GM21515 (cell line): Measurements from ENCODE around the gene SH2D5.
"Not testable (repeated sequence)": the region's sequence is repeated elsewhere in the genome, so short reads cannot be mapped to it uniquely, and the experiment has no call there.

Experiments
- ATAC-seq: cut with Tn5 transposase; IDR thresholded peaks from one replicate; pipeline ENCODE4 v1.9.1; 2021; ENCODE audit not compliant: unreplicated experiment

SH2D5 gene

DNA sequence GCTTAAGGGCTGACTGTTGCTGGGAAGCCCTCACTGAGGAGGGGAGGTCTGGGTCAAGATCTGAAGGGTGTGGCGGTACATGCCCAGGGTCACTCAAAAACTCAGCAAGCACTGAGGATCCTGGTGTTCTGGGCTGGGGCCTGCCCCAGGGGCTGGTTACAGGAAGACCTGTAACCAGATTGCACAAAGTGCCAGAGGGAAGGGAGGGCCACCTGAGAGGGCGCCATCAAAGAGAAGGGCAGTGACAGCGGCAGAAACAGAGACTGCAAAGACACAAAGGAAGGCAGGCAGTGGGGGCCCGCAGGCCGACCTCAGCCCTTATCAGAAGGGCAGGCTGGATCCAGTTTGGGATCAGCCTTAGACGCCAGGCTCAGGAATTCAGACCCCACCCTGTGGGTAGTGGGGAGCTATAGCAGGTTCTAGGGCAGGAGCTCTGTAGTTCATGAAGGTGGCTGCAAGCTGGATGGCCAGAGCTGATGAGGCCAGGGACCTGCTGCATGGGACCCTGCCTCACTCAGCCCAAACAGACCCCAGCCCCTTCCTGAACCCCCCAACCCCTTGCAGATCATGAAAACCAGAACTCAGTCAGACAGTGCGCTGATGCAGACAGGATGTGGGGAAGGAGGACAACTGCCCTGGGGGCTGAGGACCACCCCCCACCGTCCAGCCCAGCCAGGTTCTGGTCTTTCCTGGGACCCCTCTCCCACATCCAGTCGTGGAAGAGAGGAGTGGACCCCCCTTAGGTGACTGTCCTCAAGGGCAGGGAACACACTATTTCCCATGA lies 3.9 kb downstream of the SH2D5 start:
- no peak for ATAC-seq

DNA sequence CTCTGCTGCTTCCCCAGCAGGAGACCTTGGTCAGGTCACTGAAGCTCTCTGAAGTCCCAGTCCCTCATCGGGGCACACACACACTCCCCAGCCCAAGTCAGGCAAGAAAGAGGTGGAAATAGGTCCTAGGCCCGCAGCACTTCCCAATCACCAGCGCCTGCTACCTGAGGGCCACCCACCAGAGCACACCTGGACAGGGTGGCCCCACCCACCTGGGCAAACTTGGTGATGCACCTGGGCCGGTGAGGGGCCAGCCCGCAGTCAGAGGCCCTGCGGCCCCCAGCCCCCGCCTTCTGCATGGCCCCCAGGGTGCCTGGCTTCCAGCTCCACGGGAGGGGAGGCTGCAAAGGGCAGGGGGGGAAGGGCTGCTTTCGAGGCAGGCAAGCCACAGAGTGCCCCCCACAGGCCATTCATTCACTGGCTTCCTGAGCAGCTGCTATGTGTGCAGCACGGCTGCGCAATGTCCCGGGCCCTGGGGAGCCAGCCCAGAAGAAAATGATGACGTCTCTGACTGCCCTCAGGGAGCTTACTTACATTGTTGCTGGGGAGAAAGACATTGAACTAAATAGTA lies 4.7 kb downstream of the SH2D5 start:
- ATAC-seq: no peak

DNA sequence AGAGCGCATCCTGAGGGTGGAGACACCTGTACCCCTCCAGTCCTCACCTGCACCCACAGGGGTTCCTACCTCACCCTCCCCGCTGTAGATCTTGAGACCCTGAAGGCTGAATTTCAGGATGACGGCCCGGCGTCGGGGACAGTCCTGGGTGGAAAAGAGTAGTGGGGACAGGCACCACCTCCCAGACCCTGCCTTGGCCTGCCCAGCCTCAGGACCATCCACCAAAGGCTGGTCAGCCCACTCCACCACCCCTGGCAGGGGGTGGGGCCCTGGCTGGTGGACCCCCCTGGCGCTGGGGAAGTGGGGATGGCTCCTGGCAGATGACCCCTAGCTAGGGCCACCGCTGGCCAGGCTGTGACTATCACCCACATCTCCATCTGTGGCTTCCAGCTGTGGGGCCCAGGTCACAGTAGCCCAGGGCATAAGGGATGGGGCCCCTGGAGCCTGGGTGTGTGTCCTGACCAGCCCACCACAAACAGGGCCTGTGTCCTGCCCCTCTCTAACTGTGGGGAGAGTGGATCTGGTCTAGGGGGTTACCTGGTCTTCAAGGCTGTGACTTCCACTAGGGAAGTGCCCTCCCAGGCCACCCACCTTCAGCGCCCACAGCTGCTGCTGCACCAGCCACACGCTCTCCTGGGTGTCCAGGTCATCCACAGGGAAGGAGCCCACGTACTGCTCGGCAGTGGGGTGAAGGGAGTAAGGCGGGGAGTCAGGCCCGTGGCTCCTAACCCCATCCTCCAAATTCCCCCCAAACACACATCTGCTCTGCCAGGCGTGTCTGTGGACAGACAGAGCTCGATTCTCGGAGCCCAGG lies 5.4 kb downstream of the SH2D5 start:
- no peak for ATAC-seq

GRCh38 chr1:20726118-20726911 lies 6.2 kb downstream of the SH2D5 start:
- ATAC-seq: no peak

GRCh38 chr1:20725189-20726117 lies 7.0 kb downstream of the SH2D5 start:
- no peak for ATAC-seq

DNA sequence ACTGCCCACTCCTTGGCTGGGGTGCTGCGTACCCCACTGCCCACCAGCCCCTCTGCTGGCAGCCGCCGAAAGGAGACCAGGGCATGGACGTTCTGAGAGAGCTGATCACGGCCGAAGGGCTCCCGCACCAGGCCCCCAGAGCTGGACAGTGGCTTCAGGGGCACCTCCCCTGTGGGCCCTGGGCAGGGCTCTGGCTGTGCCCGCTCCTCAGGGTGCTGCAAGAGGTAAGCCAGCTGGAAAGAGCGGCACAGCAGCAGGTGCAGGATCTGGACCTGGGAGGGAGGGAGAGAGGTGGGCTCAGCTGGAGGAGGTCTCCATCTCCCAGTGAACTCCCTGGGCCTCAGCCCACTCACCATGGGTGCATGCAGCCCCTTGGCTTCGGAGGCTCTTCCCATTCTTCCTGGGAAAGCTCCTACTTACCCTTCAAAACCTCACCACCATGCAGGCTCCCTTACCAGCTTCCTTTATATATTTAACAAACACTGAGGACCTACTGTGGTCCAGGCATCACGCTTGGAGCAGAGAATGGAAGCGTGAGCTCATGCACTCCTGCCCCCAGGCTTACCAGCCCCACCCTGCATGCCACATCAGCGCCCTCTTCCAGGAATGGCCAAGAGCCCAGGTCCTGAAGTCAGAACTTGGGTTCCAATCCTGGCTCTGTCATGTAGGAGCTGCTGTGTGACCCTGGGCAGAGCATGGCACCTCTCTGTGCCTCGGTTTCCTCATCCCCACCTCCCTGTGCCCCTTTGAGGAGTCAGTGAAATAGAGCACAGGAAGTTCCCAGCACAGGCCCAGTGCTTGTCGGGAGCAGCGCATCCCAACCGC lies 7.9 kb downstream of the SH2D5 start:
- ATAC-seq: no peak

DNA sequence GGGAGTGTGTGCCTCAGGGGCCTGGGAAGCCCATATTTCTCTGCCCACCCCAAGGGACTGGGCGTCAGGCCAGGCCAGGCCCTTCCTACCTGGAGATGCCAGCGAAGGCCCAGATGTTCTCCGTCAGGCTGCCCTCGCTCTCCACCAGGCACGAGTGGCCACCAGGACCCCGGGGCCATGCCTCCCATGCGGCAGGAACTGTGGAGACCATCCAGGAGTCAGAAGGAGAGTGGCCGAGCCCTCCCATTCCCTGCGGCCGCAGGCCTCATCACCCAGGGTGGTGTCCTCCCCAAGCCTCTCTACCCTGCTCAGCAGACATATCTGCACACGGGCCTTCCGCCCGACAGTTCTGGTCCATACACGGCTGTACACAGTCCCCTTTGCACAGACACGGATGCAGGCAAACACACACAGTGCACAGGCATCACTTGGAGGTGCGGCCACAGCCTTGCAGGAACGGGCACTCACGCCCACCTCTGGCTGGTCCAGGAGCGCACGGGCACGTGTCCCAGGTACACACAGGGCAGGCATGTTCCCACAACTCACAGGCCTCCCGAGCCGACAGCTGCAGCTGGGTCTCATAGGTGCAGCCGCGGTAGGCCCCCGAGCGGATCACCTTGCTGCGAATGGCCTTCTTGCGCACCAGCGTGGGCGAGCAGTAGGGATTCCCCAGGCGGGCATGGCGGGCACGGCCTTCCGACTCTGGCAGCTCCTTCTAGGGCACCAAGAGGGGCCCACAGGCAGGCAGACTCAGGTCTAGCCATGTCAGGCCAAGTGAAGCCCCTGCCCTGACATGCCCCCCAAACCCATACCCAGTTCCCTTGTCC lies 8.8 kb downstream of the SH2D5 start:
- no peak for ATAC-seq

GRCh38 chr1:20723159-20723536 lies 9.4 kb downstream of the SH2D5 start:
- ATAC-seq: no peak

DNA sequence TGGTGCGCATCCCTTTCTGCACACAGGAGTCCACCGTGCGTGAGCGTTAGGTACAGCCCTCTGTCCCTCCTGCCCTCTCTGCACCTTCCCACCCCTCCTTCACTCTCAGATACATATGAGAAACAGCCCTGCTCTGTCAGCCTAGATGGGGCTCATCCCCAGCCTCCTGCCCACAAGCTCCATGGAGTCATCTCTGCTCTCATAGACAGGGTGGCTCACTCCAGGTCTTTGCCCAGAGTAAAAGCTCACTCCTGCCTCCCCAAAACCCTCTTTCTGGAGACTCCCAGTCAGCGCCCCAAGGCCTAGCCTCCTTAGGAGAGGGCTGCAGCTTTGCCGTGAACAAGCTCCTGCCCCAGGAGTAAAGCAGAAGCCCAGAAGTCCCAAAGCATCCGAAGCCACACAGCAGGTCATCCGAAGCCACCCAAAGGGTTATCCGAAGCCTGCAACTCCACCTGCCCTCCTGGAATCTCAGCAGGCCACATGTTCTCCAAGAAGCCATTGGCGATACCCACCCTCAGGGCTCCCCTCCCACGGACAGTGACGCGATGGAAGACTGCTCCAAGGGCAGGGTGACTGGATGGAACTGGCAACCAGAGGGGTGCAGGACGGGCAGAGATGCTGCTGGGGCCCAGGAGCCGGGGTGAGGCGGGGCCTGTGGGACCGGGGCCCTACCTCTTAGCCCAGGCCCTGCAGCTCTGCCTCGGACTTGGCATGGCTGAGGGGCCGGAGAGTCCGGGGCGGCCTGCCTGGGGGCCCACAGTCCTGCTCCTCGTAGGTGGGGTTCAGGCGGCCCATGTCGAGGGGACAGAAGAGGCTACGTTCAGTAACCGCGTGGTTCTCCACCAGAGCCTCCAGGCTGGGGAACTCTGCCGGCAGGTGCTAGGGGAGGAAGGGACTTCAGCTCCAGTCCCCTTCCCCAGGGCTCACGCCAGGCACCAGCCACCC lies 11.1 kb downstream of the SH2D5 start:
- no peak for ATAC-seq

DNA sequence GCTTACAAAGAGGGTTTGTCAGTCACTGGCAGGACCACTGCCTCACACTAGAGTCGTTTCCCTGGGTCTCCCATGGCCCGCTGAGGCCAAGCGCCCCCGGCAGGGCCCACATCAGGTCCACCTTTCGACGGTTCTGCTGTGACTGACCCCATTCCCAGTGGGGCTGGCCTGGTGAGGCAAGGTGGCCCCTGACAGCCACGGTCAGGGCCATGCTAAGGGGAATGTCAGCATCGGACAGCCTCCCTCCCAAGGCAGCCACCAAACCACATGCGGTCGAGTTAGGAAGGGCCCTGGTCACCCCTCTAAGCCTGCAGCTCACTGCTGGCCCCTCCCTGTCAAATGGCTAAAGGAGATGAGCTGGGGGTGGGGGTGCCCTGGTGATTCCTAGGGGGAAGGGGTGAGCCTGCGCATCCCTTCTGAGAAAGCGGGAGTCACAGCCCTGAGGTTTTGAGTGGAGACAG lies 11.8 kb downstream of the SH2D5 start:
- no peak for ATAC-seq

DNA sequence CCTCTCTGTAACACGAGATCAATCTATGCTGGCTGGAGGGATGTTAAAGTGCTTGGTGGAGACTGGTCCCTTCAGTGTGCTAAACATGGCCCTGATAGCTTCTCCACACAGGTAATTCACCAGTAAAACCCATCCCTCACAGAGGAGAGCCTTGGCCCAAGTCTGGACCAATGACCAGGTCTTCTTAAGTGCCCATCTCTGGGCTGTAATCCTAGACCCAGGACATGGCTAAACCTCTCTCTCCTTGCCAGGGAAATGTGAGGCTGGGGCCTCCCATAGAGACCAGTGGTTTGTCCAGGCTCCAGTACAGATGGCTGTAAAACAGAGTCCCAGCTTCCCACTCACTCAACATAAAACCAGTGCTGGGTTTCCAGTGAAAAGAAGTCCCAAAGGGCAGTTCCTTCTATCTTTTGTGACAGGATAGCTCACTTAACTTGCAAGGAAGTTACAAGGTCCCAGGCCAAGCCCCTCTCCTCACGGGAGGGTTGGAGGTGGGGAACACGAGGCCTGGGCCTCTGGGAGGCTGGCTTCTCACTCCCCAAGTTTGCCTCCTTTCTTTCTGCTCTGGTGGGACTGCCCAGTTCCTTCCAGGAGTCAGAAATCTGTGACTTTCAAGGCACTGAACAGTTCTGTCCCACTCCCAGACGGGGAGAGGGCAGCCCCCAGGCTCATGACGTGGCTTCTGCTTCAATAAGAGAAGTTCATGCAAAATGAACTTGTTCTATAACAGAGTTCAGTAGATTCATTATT lies 12.5 kb downstream of the SH2D5 start:
- no peak for ATAC-seq

DNA sequence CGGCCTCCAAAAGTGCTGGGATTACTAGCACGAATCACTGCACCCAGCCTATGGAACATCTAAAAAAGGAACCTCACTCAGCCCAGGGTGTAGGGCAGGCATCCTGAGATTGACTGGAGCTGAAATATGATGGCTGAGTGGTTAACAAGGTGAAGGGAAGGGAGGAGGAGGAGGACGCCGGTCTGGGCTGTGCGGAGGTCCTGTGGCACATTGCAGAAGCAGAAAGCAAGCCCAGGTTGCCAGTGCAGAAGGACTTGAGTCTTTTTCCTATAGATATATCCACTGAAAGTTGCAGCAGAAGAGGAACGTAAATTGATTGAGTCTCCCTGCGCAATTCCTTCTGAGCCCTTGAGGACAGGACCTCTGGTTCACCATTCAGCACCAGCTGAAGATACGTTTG lies 13.2 kb downstream of the SH2D5 start:
- ATAC-seq: no peak

DNA sequence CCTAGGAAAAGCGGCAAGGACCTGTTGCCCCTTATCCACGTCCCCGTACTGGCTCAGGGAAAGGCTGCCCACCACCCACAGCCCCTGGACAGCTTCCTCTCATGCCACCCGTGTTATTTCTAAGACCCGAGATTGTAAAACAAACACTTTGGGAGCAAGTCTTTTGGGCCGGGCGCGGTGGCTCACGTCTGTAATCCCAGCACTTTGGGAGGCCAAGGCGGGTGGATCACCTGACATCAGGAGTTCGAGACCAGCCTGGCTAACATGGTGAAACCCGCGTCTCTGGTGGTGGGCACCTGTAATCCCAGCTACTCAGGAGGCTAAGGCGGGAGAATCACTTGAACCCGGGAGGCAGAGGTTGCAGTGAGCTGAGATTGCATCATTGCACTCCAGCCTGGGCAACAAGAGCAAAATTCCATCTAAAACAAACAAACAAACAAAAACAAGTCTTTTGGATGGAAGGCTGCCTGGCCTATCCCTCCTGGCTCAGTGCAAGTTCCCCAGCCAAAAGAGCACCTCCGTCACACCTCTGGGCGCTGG lies 14.1 kb downstream of the SH2D5 start:
- ATAC-seq: not testable (repeated sequence)

DNA sequence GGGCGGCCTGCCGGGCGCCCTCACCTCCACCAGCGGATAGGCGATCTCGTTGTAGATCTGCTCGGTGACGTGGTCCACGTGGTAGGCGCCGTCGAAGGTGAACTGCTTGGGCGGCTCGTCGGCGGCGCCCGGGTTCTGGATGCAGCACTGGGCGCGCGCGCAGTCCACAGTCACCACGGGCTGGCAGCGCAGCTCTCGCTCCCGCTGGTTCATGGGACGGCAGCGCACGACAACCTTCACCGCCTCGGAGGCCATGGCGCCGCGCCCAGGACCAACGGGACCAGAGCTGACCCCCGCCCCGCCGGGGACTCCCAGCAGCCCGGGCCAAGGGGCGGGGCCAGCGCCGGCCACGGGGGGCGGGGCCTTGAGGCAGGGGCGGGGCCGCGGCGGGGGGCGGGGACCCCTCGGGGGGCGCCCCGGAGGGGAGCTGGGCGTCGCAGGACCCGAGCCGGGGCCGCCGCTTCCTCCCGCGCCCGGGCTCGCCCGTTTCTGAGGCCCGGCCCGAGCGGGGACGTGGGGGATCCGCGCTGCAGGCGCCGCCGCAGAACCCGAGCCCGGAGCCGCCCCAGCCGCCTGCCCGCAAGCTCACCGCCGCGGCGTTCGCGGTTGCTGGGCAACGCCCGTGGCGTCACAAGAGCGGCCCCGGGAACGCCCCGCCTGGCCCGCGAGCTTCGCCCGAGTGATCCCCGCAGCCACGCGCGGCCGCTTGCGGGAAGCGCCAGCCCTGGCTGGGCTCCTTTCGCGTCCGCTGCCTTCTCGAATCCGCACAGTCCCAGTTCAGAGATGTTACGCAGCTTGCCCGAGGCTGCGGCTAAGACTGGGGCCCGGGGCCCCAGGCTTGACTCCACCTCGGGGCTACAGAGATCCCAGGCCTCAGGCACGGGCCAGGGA lies 14.8 kb downstream of the SH2D5 start, which contains the start of gene KIF17:
TSS of gene KIF17 (minus strand) at position 556 of the 891 bp plus-strand sequence. CDS start at position 255, 301 bp downstream.
- no peak for ATAC-seq

DNA sequence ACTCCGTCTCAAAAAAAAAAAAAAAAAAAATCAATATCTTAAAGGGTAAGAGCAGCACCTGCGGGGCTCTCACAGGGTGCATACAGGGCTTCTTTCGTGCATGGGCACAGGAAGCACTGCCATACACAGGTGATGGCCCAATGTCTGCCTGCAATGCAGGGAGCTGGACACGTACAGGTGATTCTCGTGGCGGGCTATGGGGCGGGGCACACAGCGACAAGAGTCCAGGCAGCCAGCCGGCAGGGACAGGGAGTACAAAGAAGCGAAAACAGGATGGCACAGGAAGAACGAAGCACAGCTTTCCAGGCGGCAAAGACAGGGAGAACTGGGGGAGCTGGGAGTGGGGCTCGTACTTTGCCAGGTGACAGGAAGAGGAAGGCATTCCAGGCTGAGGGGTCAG lies 16.3 kb downstream of the SH2D5 start:
- ATAC-seq: no peak
